Tongue (tissue), 2 donors: ENCODE measurements around the gene RIMS3. TPM values are rescaled to one million over a fixed set of nuclear protein-coding genes. Genes with fewer than 3 reads are reported as not detected.

Source experiments
- DNase-seq: peaks from one replicate; pipeline ENCODE4 v3.0.0-alpha.2; 2015
- total RNA-seq: library from RNA; depleted of rRNA; stranded (reverse); fragments of >200 nt; gene quantifications from one replicate; pipeline ENCODE4 v1.2.3, GENCODE V29; 2014

The RIMS3 gene
- total RNA-seq, 1 donor from 2014 or later: 1.7 TPM

GRCh38 chr1:40691538-40692428, 26.3 kb upstream of the RIMS3 start, which contains the start of gene NFYC:
Gene NFYC (plus strand): TSS chr1:40691704. CDS start chr1:40738844, 47,140 bp downstream.
- peak; percentile 100 for DNase-seq

- no peak for DNase-seq
Observed at GRCh38 chr1:40690771-40691537, 25.5 kb upstream of the RIMS3 start.

- no peak for DNase-seq
Observed at GRCh38 chr1:40689737-40690136, 24.3 kb upstream of the RIMS3 start.

GRCh38 chr1:40687661-40688060, 22.2 kb upstream of the RIMS3 start:
- no peak for DNase-seq

- no peak for DNase-seq
Observed at GRCh38 chr1:40687059-40687458, 21.6 kb upstream of the RIMS3 start.

GRCh38 chr1:40684669-40685068, 19.2 kb upstream of the RIMS3 start:
- no peak for DNase-seq

- no peak for DNase-seq
Observed at GRCh38 chr1:40679165-40679953, 13.9 kb upstream of the RIMS3 start.

GRCh38 chr1:40676501-40676900, 11.0 kb upstream of the RIMS3 start:
- peak; percentile 68 for DNase-seq

GRCh38 chr1:40673452-40673851, 8.0 kb upstream of the RIMS3 start:
- DNase-seq: no peak

GRCh38 chr1:40668769-40669525, 3.5 kb upstream of the RIMS3 start:
- DNase-seq: peak; percentile 90

- DNase-seq: no peak
Observed at GRCh38 chr1:40664791-40665190, 691 bp downstream of the RIMS3 start.

GRCh38 chr1:40664167-40664537, 1.3 kb downstream of the RIMS3 start:
- DNase-seq: no peak

- peak; percentile 68 for DNase-seq
Observed at GRCh38 chr1:40663324-40664166, 1.9 kb downstream of the RIMS3 start.

- DNase-seq: no peak
Observed at GRCh38 chr1:40662864-40663263, 2.6 kb downstream of the RIMS3 start.

GRCh38 chr1:40662151-40662550, 3.3 kb downstream of the RIMS3 start:
- no peak for DNase-seq

GRCh38 chr1:40661678-40662077, 3.8 kb downstream of the RIMS3 start:
- no peak for DNase-seq

- no peak for DNase-seq
Observed at GRCh38 chr1:40659649-40659947, 5.9 kb downstream of the RIMS3 start.

GRCh38 chr1:40658751-40659648, 6.5 kb downstream of the RIMS3 start:
- no peak for DNase-seq

- no peak for DNase-seq
Observed at GRCh38 chr1:40657046-40657445, 8.4 kb downstream of the RIMS3 start.
